Measurements from ENCODE around the gene HPD. TPM values are rescaled to one million over a fixed set of nuclear protein-coding genes. Genes with fewer than 3 reads are reported as not detected.

Gene HPD
- polyA plus RNA-seq, 3 donors = 0.19 to 0.75 TPM; not detected in 1

DNA sequence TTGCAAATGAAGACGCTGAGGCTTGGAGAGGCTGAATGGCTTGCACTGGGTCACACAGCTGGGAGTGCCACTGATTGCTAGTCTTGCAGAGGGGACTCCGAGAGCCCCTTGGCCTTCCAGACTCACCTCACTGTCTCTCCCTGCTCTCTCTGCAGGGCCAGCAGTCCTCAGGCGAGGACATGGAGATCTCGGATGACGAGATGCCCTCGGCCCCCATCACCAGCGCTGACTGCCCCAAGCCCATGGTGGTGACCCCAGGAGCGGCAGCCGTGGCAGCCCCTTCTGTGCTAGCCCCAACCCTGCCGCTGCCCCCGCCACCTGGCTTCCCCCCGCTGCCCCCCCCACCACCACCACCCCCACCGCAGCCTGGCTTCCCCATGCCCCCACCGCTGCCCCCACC lies 44.7 kb downstream of the HPD start:
- peaks cover 38% of the 10 kb centered on the region for H3K4me1 Mint-ChIP-seq
- Histone ChIP-seq H3K4me2 (replicated peaks; ENCODE audit: extremely low read depth, low read length, poor library complexity, severe bottlenecking) (peak overlapping the region; percentile 100), H3K27me3 (ENCODE audit: control insufficient read depth in 2 of 2, insufficient read depth in 2 of 2, low read length in 2 of 2) (no peaks in the 10 kb centered on the region), H3K9me3 (replicated peaks in 1 of 2; ENCODE audit: control insufficient read depth in 1 of 2, insufficient read depth in 1 of 2, low read length in 2 of 2) (no peaks in the 10 kb centered on the region), H3K4me3 (replicated peaks in 1 of 3; ENCODE audit: low read depth in 2 of 3, low read length in 3 of 3) (peak overlapping the region in 1 of 3 experiments; percentile 89), H3K9ac (ENCODE audit: insufficient read depth, low read length, poor library complexity, severe bottlenecking) (no peak overlapping the region), H2AFZ (ENCODE audit: insufficient read depth, low read depth, low read length, poor library complexity, severe bottlenecking) (no peak overlapping the region), H3K27ac (ENCODE audit: low read depth in 1 of 2, low read length in 2 of 2) (peak overlapping the region in 1 of 2 donors; percentile 79), H3K79me2 (ENCODE audit: insufficient read depth, low read length) (peaks cover 89% of the 10 kb centered on the region), H3K36me3 (replicated peaks in 1 of 2; ENCODE audit: control insufficient read depth in 1 of 2, insufficient read depth in 2 of 2, low read length in 2 of 2) (peaks cover 60 to 68% of the 10 kb centered on the region in 2 donors), H4K20me1 (ENCODE audit: insufficient read depth, low read length) (peaks cover 93% of the 10 kb centered on the region), H3K4me1 (ENCODE audit: control insufficient read depth in 1 of 2, insufficient read depth in 2 of 2, low read length in 2 of 2) (peaks cover 38 to 42% of the 10 kb centered on the region in 2 donors)
- TF ChIP-seq, protein P1, sequence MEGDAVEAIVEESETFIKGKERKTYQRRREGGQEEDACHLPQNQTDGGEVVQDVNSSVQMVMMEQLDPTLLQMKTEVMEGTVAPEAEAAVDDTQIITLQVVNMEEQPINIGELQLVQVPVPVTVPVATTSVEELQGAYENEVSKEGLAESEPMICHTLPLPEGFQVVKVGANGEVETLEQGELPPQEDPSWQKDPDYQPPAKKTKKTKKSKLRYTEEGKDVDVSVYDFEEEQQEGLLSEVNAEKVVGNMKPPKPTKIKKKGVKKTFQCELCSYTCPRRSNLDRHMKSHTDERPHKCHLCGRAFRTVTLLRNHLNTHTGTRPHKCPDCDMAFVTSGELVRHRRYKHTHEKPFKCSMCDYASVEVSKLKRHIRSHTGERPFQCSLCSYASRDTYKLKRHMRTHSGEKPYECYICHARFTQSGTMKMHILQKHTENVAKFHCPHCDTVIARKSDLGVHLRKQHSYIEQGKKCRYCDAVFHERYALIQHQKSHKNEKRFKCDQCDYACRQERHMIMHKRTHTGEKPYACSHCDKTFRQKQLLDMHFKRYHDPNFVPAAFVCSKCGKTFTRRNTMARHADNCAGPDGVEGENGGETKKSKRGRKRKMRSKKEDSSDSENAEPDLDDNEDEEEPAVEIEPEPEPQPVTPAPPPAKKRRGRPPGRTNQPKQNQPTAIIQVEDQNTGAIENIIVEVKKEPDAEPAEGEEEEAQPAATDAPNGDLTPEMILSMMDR (IDR thresholded peaks at IDR 0.05) = no peak
- DNase-seq = no peak
- peaks cover 0 to 1% (median 0%) of the 10 kb centered on the region in 7 donors for H3K9me3 Mint-ChIP-seq
- intact Hi-C loops (cut with micrococcal nuclease) = loop anchor here (1.0 to 5.0 kb wide), 2 partner anchors 37 to 38 kb away; no protein-coding TSS in a partner anchor
- H3K36me3 Mint-ChIP-seq = peaks cover 53 to 68% of the 10 kb centered on the region in 2 donors
- no peak overlapping the region for H3K4me3 Mint-ChIP-seq
- WGBS (ENCODE audit: insufficient coverage) = 98% methylated on average over 6 of the region's 14 CpGs
- H3K27me3 Mint-ChIP-seq (ENCODE audit: low read depth in 3 of 3) = peaks cover 0 to 2% (median 0%) of the 10 kb centered on the region in 3 donors
- H3K27ac Mint-ChIP-seq = peak overlapping the region; percentile 64 to 94 (median 87)

DNA sequence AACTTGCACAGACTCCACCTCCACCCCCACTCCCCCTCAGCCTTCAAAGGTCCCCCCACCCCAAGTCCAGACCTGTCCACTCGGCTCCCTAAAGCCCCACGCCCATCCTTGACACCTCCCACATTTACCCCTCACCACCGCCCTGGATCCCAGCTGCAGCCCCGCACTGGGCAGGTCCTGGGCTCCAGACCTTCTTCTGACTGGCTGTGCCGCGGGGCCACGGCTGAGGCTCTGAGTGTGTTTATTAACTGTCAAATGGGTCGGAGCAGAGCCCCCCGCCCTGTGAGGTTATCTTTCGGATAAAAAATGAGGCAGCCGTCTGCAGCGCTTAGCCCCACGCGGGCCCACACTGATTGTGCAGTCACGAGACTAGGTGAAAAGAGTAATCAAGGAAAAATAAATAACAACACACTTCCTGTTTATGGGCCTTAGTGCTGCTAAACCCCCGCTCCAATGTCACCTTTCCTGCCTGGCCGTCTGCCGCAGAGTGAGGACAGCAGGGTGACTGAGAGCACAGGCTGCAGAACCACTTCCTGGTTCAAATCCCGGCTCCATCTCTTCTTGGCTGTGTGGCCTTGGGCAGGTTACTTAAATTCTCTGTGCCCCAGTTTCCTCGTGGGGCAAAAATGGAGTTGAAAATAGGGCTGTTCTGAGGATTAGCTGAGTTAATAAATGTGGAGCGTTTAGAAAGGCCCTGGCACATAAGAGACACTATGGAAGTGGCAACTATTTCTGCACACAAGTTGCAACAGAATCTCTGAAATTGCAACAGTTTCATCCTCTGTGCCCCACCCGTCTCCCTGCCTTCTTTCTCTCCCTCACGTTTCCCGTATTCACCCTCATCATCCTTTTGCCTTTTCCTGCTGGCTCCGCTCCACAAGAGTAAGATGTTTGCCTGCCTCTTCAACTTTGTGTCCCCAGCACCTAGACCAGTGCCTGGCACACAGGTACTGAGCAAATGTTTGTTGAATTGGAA lies 45.5 kb downstream of the HPD start:
- H3K4me2 ChIP-seq (replicated peaks; ENCODE audit: extremely low read depth, low read length, poor library complexity, severe bottlenecking) = peak overlapping the region; percentile 100
- Mint-ChIP-seq H3K36me3 (peaks cover 56 to 70% of the 10 kb centered on the region in 2 donors), H3K27me3 (ENCODE audit: low read depth in 3 of 3) (peaks cover 0 to 2% (median 0%) of the 10 kb centered on the region in 3 donors), H3K9me3 (peaks cover 0 to 2% (median 0%) of the 10 kb centered on the region in 7 donors), H3K4me1 (peaks cover 42% of the 10 kb centered on the region), H3K4me3 (peak overlapping the region; percentile 79 to 90), H3K27ac (peak overlapping the region; percentile 75 to 94 (median 87))
- peaks cover 98% of the 10 kb centered on the region for H4K20me1 ChIP-seq (ENCODE audit: insufficient read depth, low read length)
- peaks cover 95% of the 10 kb centered on the region for H3K79me2 ChIP-seq (ENCODE audit: insufficient read depth, low read length)
- intact Hi-C loops (cut with micrococcal nuclease) = loop anchor here (1.0 to 5.0 kb wide), 3 partner anchors 19 to 37 kb away; no protein-coding TSS in a partner anchor
- DNase-seq = peak in 2 of 3 donors; percentile 57 to 66
- 36% methylated on average over 12 of the region's 25 CpGs for WGBS (ENCODE audit: insufficient coverage)
- TF ChIP-seq, protein P1 (IDR thresholded peaks at IDR 0.05) = no peak
- H3K36me3 ChIP-seq (replicated peaks in 1 of 2; ENCODE audit: control insufficient read depth in 1 of 2, insufficient read depth in 2 of 2, low read length in 2 of 2) = peaks cover 67 to 70% of the 10 kb centered on the region in 2 donors
- peak overlapping the region in 2 of 3 experiments; percentile 67 to 89 for H3K4me3 ChIP-seq (replicated peaks in 1 of 3; ENCODE audit: low read depth in 2 of 3, low read length in 3 of 3)
- H3K9me3 ChIP-seq (replicated peaks in 1 of 2; ENCODE audit: control insufficient read depth in 1 of 2, insufficient read depth in 1 of 2, low read length in 2 of 2) = no peaks in the 10 kb centered on the region
- H3K27ac ChIP-seq (ENCODE audit: low read depth in 1 of 2, low read length in 2 of 2) = peak overlapping the region; percentile 62 to 79
- no peaks in the 10 kb centered on the region for H3K27me3 ChIP-seq (ENCODE audit: control insufficient read depth in 2 of 2, insufficient read depth in 2 of 2, low read length in 2 of 2)
- H3K9ac ChIP-seq (ENCODE audit: insufficient read depth, low read length, poor library complexity, severe bottlenecking) = peak overlapping the region; percentile 60
- H3K4me1 ChIP-seq (ENCODE audit: control insufficient read depth in 1 of 2, insufficient read depth in 2 of 2, low read length in 2 of 2) = peaks cover 38 to 46% of the 10 kb centered on the region in 2 donors
- no peak overlapping the region for H2AFZ ChIP-seq (ENCODE audit: insufficient read depth, low read depth, low read length, poor library complexity, severe bottlenecking)
